GM19468 (cell line): Measurements from ENCODE around the gene GAST.
A peak's percentile ranks its signal among the peaks of the same experiment; 100 is the strongest.
"Not testable (repeated sequence)": the region's sequence is repeated elsewhere in the genome, so short reads cannot be mapped to it uniquely, and the experiment has no call there.

Experiments
- ATAC-seq: cut with Tn5 transposase; IDR thresholded peaks from one replicate; pipeline ENCODE4 v1.9.1; 2021; ENCODE audit warnings: mild to moderate bottlenecking, moderate library complexity, moderate number of reproducible peaks; ENCODE audit not compliant: unreplicated experiment; ENCODE audit errors: extremely low read depth

GAST gene

GRCh38 chr17:41682631-41683030, 29.5 kb upstream of the GAST start:
- no peak for ATAC-seq

- no peak for ATAC-seq
Observed at GRCh38 chr17:41683441-41684007, 28.6 kb upstream of the GAST start.

DNA sequence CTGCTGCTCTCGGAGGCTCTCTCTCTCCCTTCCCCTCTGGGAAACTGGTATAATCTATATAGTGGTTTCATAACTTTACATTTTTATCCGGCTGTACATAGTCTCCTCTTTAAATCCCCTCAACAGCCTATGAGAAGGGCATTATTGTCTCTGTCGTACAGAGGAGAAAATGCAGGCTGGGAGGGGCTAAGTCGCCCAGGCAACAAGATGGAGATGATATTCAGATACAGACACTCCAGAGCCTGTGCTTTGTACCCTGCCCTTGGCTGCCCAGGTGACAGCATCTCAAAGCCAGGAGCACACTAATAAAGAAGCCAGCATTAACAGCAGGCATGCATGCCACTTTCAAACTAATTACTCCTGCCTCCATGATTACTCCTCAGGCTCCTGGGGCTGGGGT, 28.1 kb upstream of the GAST start:
- no peak for ATAC-seq

- ATAC-seq = not testable (repeated sequence)
Observed at GRCh38 chr17:41685753-41686152, 26.4 kb upstream of the GAST start.

DNA sequence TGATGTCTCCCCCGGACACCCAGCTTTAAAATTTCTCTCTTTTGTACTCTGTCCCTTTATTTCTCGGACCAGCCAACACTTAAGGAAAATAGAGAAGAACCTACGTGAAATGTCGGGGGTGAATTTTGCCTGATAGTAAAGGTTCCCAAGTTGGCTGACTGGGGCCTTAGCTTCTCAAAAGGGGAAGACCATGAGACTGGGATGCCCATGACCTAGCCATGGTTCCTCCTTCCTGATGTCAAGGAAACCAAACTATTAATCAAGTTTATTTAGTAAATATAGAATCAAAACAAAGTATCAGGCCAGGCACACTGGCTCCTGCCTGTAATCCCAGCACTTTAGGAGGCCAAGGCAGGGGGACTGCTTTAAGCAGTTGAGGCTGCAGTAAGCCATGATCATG, 25.9 kb upstream of the GAST start:
- no peak for ATAC-seq

- no peak for ATAC-seq
Observed at GRCh38 chr17:41687828-41688640, 24.1 kb upstream of the GAST start.

DNA sequence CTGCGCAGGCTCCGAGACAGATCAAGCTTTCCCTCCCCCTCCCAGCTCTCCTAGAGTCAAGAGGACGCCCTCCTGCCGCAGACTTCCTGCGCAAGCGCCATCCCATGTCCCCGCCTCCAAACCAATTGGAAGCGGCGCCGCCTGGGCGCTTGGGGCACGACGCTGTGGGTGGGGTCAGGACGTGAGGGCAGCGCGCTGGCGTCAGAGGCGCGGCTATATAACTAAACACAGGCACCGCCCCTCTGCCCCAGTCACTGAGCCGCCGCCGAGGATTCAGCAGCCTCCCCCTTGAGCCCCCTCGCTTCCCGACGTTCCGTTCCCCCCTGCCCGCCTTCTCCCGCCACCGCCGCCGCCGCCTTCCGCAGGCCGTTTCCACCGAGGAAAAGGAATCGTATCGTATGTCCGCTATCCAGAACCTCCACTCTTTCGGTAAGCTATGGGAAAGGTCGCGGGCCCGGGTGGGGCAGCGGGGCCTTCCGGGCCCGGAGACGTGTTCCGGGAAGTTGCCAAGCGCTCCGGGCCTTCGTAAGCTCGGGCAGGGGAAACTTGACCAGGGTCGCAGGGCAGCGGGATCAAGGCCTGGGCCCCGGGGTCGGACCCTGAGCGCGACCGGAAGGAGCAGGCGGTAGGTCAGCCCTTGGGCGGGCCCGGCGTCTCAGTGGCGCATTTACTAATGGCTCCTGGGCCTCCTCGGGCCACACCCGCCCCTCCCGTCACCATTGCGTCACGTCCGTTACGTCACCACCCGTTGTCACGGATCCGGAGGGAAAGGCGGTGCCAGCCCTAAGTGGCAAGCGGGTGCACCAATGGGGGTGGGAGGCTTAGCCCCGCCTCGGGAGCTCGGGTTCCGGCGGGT, 23.3 kb upstream of the GAST start, which contains the start of gene EIF1:
Gene EIF1, plus strand, starts transcription at position 245 of the 856 bp plus-strand sequence. Its CDS starts 154 bp downstream, at position 399.
- ATAC-seq = peak; percentile 68

- no peak for ATAC-seq
Observed at GRCh38 chr17:41689497-41690299, 22.4 kb upstream of the GAST start.

DNA sequence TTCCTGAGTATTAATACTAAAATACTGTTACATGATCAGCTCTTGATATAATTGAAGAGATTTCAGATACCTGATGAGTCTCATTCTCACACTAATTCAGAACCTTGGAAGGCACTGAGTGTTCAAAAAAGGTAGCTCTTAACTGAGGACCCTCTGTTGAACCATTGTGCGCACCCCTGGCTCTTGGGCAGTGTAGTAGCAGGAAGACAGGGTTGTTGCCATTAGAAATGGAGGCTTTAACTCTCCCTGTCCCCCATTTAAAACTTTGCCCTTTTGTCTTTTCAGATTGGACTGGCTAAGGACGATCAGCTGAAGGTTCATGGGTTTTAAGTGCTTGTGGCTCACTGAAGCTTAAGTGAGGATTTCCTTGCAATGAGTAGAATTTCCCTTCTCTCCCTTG, 21.6 kb upstream of the GAST start:
- no peak for ATAC-seq

DNA sequence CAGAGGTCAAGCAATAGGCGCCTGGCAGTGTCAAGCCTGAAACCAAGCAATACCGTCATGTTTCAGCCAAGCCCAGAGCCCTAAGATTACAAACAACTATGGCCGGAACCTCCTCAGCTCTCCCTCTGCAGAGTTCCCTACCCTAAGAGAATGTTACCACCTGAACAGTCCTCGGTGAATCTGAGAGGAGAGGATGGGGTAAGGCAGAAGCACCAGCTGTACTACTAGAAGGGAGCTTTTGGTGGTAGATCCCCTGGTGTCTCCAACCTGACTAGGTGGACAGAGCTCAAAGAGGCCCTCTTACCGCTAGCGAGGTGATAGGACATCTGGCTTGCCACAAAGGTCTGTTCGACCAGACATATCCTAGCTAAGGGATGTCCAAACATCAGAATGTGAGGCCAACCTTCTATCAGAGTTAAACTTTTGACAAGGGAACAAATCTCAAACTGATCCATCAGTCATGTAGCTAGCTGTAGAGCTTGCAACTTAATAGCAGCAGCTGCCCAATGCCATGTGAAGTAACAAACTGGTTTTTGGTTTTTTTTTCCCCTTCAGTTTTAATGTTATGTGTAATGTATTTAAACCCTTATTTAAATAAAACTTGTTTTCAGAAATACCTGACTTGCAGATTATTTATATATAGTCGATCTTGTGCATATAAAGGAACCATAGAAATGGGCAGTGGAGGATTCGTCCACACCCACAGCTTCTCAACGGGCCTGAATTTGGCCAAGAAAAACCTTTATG, 20.9 kb upstream of the GAST start:
- no peak for ATAC-seq

DNA sequence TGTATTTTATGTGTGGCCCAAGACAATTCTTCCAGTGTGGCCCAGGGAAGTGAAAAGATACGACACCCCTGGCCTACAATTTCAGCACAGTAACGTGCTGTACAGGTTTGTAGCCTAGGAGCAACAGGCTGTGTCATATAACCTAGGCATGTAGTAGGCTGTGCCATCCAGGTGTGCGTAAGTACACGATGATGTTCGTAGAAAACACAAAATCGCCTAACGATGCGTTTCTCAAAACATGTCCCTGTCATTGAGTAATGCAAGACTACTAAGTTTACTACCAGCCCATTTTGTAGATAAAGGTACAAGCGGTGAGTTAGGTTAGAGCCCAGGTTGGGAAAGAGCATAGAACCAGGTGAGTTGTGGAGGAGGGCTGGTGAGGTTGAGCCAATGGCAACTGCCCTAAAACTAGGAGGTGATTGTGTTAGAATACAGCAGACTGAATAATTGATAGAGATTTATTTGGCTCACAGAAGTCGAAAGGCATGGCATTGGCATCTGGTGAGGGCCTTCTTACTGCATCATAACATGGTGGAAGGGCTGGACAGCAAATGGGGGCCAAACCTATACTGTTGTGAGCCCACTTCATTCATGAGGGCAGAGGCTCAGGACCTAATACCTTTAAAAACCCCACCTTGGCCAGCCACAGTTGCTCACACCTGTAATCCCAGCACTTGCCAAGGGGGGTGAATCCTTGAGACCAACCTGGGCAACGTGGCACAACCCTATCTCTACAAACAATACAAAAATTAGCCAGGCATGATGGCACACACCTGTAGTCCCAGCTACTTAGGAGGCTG, 19.2 kb upstream of the GAST start:
- ATAC-seq = no peak

DNA sequence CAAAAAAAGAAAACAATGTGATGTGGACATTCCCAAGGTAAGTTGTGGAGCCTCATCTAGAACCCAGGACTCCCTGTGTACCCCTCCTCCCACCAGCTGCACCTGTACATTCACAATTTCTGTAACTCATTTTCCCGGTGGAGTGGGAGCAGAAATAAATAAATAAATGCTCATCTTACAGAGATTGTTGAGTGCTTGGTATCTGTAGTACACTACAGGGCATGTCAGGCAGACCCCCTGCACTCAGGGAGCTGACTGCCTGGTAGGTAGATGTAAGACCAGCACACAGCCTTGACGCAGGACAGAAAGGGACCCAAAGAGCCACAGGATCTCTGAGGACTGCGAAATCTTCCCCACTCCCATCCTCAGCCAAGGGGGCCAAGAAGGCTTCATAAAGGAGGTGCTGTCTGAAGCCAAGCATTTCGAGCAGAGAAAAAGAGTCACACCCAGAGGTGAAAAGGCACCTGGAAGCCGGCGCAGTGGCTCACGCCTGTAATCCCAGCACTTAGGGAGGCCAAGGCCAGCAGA, 16.9 kb upstream of the GAST start:
- ATAC-seq = no peak

DNA sequence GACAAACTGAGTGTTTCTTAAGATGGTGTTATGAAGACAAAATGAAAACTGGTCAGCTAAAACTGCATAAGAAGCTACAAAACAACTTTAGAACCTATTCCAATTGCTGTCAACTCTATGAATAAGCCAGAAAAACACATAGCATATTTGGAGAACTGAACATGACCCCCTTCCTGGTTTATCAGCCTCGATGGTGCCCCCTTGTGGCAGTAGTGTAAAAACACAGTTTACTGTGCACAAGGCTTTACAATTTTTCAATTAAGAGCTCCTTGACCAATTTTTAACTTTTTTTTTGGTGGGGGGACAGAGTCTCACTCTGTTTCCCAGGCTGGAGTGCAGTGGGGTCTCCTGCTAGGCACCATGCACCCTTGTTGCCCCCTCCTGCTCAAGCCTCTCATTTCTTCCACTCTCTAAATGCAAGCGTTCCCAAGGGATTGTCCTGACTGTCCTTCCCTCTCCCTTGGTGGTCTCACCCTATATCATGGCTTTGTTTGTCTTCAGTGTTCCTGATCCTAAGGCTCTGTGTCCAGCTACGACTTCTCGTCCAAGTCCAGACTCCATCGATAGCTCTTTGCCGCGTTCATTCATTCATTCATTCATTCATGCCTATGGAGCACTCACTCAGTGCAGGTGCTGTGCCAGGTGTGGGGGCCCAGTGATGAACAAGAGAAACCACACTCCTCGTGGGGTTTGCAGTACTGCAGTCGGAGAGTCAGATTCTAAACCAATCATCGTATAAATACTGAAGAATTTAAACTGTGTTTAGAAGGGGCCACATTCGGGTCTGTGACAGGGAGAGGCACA, 16.0 kb upstream of the GAST start:
- ATAC-seq = no peak

DNA sequence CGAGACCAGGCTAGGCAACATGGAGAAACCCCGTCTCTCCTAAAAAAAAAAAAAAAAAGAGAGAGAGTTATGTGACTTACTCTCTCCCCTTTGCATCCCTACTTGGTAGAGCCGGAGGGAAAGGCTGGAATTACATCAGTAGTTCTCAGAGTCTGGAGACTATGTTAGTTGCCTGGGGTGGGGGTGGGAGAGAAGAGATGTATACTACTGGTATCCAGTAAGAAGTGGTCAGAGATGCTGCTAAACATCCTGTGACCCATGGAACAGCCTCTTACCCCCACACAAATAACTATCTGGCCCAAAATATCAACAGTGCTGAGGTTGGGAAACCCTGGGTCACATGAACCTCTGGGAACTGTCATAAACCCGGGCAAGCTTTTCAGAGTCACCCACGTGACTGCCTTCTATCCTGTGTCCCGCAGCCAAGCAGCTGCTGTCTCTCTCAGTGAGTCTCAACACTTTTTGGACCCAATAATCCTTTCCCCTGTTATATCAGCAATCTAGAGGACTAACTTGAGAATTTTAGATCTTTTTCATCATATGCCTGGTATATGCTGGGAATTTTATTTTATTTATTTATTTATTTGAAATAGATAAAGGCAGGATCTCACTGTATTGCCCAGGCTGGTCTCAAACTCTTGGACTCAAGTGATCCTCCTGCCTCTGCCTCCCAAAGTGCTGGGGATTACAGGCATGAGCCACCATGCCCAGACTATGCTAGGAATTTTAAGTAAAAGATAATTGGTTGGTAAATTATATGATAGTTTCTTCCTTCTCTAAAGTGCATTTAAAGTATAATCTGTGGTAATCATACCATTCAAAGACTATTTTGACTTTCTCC, 14.8 kb upstream of the GAST start:
- ATAC-seq = no peak

DNA sequence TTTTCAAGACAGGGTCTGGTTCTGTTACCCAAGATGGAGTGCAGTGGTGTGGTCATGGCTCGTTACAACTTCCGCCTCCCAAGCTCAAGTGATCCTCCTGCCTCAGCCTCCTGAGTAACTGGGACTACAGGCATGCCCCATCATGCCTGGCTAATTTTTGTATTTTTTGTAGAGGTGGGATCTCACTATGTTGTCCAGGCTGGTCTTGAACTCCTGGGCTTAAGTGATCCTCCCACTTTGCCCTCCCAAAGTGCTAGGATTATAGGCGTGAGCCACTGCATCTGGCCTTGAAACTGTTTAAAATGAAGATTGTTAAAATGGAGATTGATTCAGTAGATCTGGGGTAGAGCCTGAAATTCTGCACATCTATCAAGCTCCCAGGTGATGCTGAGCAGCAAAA, 11.3 kb upstream of the GAST start:
- not testable (repeated sequence) for ATAC-seq

- ATAC-seq = no peak
Observed at GRCh38 chr17:41702712-41703111, 9.4 kb upstream of the GAST start.
